ENCODE data around the gene FARS2. TPM values are rescaled to one million over a fixed set of nuclear protein-coding genes. Genes with fewer than 3 reads are reported as not detected.

Gene FARS2
- total RNA-seq, 2 experiments from 2014 or later: 15.7 to 18.5 TPM

GRCh38 chr6:5492356-5492755 is 231.0 kb downstream of the FARS2 start:
- peaks cover 20% of the 10 kb centered on the region for H3K36me3 Mint-ChIP-seq (ENCODE audit: low read depth)
- H3K27ac Mint-ChIP-seq: no peak overlapping the region
- DNase-seq: no peak
- H3K4me1 Mint-ChIP-seq (ENCODE audit: low read depth): peaks cover 3% of the 10 kb centered on the region
- TF ChIP-seq, protein P1, sequence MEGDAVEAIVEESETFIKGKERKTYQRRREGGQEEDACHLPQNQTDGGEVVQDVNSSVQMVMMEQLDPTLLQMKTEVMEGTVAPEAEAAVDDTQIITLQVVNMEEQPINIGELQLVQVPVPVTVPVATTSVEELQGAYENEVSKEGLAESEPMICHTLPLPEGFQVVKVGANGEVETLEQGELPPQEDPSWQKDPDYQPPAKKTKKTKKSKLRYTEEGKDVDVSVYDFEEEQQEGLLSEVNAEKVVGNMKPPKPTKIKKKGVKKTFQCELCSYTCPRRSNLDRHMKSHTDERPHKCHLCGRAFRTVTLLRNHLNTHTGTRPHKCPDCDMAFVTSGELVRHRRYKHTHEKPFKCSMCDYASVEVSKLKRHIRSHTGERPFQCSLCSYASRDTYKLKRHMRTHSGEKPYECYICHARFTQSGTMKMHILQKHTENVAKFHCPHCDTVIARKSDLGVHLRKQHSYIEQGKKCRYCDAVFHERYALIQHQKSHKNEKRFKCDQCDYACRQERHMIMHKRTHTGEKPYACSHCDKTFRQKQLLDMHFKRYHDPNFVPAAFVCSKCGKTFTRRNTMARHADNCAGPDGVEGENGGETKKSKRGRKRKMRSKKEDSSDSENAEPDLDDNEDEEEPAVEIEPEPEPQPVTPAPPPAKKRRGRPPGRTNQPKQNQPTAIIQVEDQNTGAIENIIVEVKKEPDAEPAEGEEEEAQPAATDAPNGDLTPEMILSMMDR (IDR thresholded peaks at IDR 0.05): no peak
- H3K9me3 Mint-ChIP-seq: no peaks in the 10 kb centered on the region
- ChIA-PET CTCF (no interaction called here), POLR2A (no interaction called here)
- no peak for ATAC-seq
- no peak overlapping the region for H3K4me3 Mint-ChIP-seq
- intact Hi-C loops (cut with micrococcal nuclease): no loop called here
- H3K27me3 Mint-ChIP-seq: no peaks in the 10 kb centered on the region

- Mint-ChIP-seq H3K27me3 (no peaks in the 10 kb centered on the region), H3K27ac (no peak overlapping the region), H3K9me3 (no peaks in the 10 kb centered on the region), H3K4me1 (ENCODE audit: low read depth) (peaks cover 11% of the 10 kb centered on the region), H3K36me3 (ENCODE audit: low read depth) (peaks cover 16% of the 10 kb centered on the region), H3K4me3 (no peak overlapping the region)
- ChIA-PET POLR2A (no interaction called here), CTCF (no interaction called here)
- TF ChIP-seq, protein P1 (IDR thresholded peaks at IDR 0.05): no peak
- intact Hi-C loops (cut with micrococcal nuclease): no loop called here
- DNase-seq (no peak), ATAC-seq (no peak)
These were observed 232.5 kb downstream of the FARS2 start for GRCh38 chr6:5493806-5494205.

- TF ChIP-seq, protein P1 (IDR thresholded peaks at IDR 0.05): no peak
- Mint-ChIP-seq H3K27ac (peak overlapping the region; percentile 46), H3K27me3 (no peaks in the 10 kb centered on the region), H3K4me3 (no peak overlapping the region), H3K36me3 (ENCODE audit: low read depth) (peaks cover 7% of the 10 kb centered on the region), H3K9me3 (no peaks in the 10 kb centered on the region), H3K4me1 (ENCODE audit: low read depth) (peaks cover 21% of the 10 kb centered on the region)
- DNase-seq (no peak), ATAC-seq (no peak)
- CTCF ChIA-PET: interaction anchor here (0.7 to 1.3 kb wide), 3 partner anchors 12 to 27 kb away, joined by 3 read pairs; no protein-coding TSS in a partner anchor
- intact Hi-C loops (cut with micrococcal nuclease): no loop called here
- POLR2A ChIA-PET: no interaction called here
These were observed 236.7 kb downstream of the FARS2 start for GRCh38 chr6:5497896-5498578.

DNA sequence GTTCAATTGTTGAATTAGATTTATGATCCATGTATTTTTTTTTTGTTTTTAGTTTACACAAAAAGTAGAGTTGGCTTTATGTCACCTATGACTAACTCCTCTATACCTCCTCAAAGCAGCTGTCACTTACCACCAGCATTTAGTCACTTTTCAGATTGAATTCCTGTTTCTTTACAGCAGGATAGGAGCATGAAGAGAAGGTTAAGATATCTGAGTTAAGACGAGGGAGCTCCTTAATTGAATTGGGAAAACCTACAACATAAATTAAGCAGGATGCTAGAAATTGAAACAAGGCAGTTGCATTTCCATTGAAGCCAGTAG is 237.2 kb downstream of the FARS2 start:
- peaks cover 21% of the 10 kb centered on the region for H3K4me1 Mint-ChIP-seq (ENCODE audit: low read depth)
- peak; percentile 37 for ATAC-seq
- DNase-seq: no peak
- TF ChIP-seq, protein P1 (IDR thresholded peaks at IDR 0.05): no peak
- no peaks in the 10 kb centered on the region for H3K27me3 Mint-ChIP-seq
- ChIA-PET POLR2A (no interaction called here), CTCF (interaction anchor here (0.7 to 1.0 kb wide), 2 partner anchors 12 to 23 kb away, joined by 3 read pairs; no protein-coding TSS in a partner anchor)
- intact Hi-C loops (cut with micrococcal nuclease): no loop called here
- peaks cover 7% of the 10 kb centered on the region for H3K36me3 Mint-ChIP-seq (ENCODE audit: low read depth)
- H3K9me3 Mint-ChIP-seq: no peaks in the 10 kb centered on the region
- H3K4me3 Mint-ChIP-seq: no peak overlapping the region
- peak overlapping the region; percentile 46 for H3K27ac Mint-ChIP-seq

DNA sequence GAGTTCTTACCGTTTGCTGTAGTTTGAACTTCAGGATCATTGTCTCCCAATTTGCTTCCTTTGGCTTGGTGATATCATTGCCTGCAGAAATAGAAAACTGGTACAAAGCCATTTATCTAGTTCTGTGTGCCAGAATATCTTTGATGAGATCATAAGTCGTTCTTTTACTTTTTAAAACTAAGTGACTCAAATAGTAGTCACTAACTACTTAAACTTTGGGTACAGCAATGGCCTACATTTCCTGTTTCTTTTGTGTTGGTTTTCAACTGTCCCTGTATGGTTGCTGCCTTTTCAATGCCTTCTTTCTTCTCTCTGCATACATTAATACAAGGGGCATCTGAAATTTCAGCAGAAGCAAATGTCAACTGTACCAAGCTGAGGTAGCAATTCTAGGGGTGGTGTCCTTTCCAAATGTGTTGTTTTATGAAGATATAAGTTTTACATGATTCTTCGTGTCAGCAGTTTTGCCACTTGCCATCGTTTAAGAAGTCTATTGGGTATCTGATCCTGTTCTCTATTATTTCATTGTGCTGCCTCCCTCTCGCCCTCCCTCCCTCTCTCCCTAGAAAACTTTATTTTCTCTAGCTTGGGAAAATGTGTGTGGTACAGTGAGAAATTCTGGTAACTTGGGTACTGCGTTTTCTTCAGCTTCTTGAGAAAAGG is 238.5 kb downstream of the FARS2 start:
- no peak overlapping the region for H3K4me3 Mint-ChIP-seq
- peak; percentile 67 for ATAC-seq

More for the DNA sequence above, 238.5 kb downstream of the FARS2 start:
- peaks cover 21% of the 10 kb centered on the region for H3K4me1 Mint-ChIP-seq (ENCODE audit: low read depth)
- H3K36me3 Mint-ChIP-seq (ENCODE audit: low read depth): peaks cover 4% of the 10 kb centered on the region
- H3K27me3 Mint-ChIP-seq: no peaks in the 10 kb centered on the region
- ChIA-PET POLR2A (no interaction called here), CTCF (no interaction called here)
- DNase-seq: no peak
- H3K27ac Mint-ChIP-seq: peak overlapping the region; percentile 62
- TF ChIP-seq, protein P1 (IDR thresholded peaks at IDR 0.05): no peak
- intact Hi-C loops (cut with micrococcal nuclease): loop anchor here (2.0 kb wide), 1 partner anchor 31 kb away; no protein-coding TSS in a partner anchor
- no peaks in the 10 kb centered on the region for H3K9me3 Mint-ChIP-seq

All from activated CD8-positive, alpha-beta T cell treated with anti-CD3 and anti-CD28 coated beads for 36 hours (primary cell).